Sigmoid colon (tissue), 7 donors: ENCODE results near the gene OR2V2. TPM values are rescaled to one million over a fixed set of nuclear protein-coding genes. Genes with fewer than 3 reads are reported as not detected.
"Not testable (repeated sequence)": the region's sequence is repeated elsewhere in the genome, so short reads cannot be mapped to it uniquely, and the experiment has no call there.

Source experiments
- DNase-seq: peaks from one replicate; pipeline ENCODE4 v3.0.0-alpha.2; 2019
- H3K27ac ChIP-seq, 4 donors: fragments of 200-600 bp; sonication (generic); one replicate each; pipeline ENCODE4 v1.5.1; 2016 to 2019; ENCODE audit warnings: mild to moderate bottlenecking in 1 of 4
- H3K27me3 ChIP-seq, 3 donors: fragments of 200-600 bp; sonication (generic); one replicate each; pipeline ENCODE4 v1.5.1; 2019; ENCODE audit warnings: mild to moderate bottlenecking in 1 of 3
- H3K36me3 ChIP-seq, 4 donors: fragments of 200-600 bp; sonication (generic); one replicate each; pipeline ENCODE4 v1.5.1; 2016 to 2019
- H3K4me1 ChIP-seq, 4 donors: fragments of 200-600 bp; sonication (generic); one replicate each; pipeline ENCODE4 v1.5.1; 2017 to 2019
- H3K4me3 ChIP-seq, 4 donors: fragments of 200-600 bp; sonication (generic); one replicate each; pipeline ENCODE4 v1.5.1; 2017 to 2019; ENCODE audit warnings: mild to moderate bottlenecking in 2 of 4, moderate library complexity in 1 of 4
- H3K9me3 ChIP-seq, 4 donors: fragments of 200-600 bp in 3 of 4; sonication (generic) in 3 of 4; one replicate each; pipeline versions ENCODE4 v1.5.1 to v1.6.1; 2013 to 2019
- EP300 ChIP-seq, 4 donors: sonication (generic); formaldehyde crosslinking; IDR thresholded peaks; one replicate each; pipeline ENCODE4 v1.6.1; 2017; ENCODE audit warnings: antibody characterized with exemption in 4 of 4
- POLR2A ChIP-seq, 2 donors: fragments of 450-650 bp; IDR thresholded peaks; one replicate each; pipeline ENCODE4 v1.6.1; 2016; ENCODE audit warnings: antibody characterized with exemption in 2 of 2, mild to moderate bottlenecking in 2 of 2, moderate library complexity in 2 of 2
- POLR2AphosphoS5 ChIP-seq, 4 donors: sonication (generic); formaldehyde crosslinking; IDR thresholded peaks; one replicate each; pipeline ENCODE4 v1.6.1; 2017; ENCODE audit warnings: antibody characterized with exemption in 4 of 4
- WGBS, 2 donors: extraction: QIAGEN DNeasy Blood & Tissue Kit; methylation state at CpG; one replicate each; pipeline ENCODE4 v1.1.7; 2013; 5-methylcytosine and 5-hydroxymethylcytosine counted together
- intact Hi-C: fragments of 100-400 bp; cut with DNase I; formaldehyde crosslinking; loops from one replicate; pipeline ENCODE4 v1.15.1; 2023
- polyA plus RNA-seq, 3 donors: library from polyadenylated mRNA; stranded (reverse); fragments of 200-250 nt; gene quantifications; one replicate each; pipeline ENCODE4 v1.2.3, GENCODE V29; 2013
- total RNA-seq, 4 donors: library from RNA; depleted of rRNA; stranded (reverse); fragments of >200 nt; gene quantifications; one replicate each; pipeline ENCODE4 v1.1.0, GENCODE V29; 2016
- TF ChIP-seq, protein P1 (sequence below), 4 experiments: fragments of 450-650 bp in 3 of 4; fragments of 200-600 bp in 1 of 4; IDR thresholded peaks; one replicate each; pipeline ENCODE4 v1.5.1; 2016 to 2019; ENCODE audit warnings: antibody characterized with exemption in 4 of 4, mild to moderate bottlenecking in 3 of 4, moderate library complexity in 2 of 4
- donor health status: healthy with polysubstance abuse.
- donor health status: Bipolar disorder and iron deficiency.
- donor health status: healthy.

OR2V2 gene
- total and polyA plus RNA-seq, 7 donors, result not detected

- intact Hi-C loops, result no loop called here
- H3K27me3 ChIP-seq, result peaks cover 24 to 95% (median 59%) of the 10 kb centered on the region in 3 donors
Observed at GRCh38 chr5:181111010-181111409, 36.4 kb upstream of the OR2V2 start.

GRCh38 chr5:181112476-181112875 lies 34.9 kb upstream of the OR2V2 start:
- peaks cover 0 to 9% (median 0%) of the 10 kb centered on the region in 4 donors for H3K4me1 ChIP-seq
- TF ChIP-seq POLR2AphosphoS5 (IDR thresholded peaks at IDR 0.05), result no peak
- TF ChIP-seq POLR2A (IDR thresholded peaks at IDR 0.05), result no peak
- no peak for TF ChIP-seq EP300 (IDR thresholded peaks at IDR 0.05)
- TF ChIP-seq, protein P1, sequence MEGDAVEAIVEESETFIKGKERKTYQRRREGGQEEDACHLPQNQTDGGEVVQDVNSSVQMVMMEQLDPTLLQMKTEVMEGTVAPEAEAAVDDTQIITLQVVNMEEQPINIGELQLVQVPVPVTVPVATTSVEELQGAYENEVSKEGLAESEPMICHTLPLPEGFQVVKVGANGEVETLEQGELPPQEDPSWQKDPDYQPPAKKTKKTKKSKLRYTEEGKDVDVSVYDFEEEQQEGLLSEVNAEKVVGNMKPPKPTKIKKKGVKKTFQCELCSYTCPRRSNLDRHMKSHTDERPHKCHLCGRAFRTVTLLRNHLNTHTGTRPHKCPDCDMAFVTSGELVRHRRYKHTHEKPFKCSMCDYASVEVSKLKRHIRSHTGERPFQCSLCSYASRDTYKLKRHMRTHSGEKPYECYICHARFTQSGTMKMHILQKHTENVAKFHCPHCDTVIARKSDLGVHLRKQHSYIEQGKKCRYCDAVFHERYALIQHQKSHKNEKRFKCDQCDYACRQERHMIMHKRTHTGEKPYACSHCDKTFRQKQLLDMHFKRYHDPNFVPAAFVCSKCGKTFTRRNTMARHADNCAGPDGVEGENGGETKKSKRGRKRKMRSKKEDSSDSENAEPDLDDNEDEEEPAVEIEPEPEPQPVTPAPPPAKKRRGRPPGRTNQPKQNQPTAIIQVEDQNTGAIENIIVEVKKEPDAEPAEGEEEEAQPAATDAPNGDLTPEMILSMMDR (IDR thresholded peaks at IDR 0.05), result no peak
- no peak overlapping the region for H3K4me3 ChIP-seq
- peaks cover 0 to 4% (median 1%) of the 10 kb centered on the region in 4 donors for H3K9me3 ChIP-seq
- H3K27ac ChIP-seq, result no peak overlapping the region
- 72 to 82% methylated on average over 5 of the region's 5 CpGs for whole genome bisulfite sequencing, 2 donors
- peaks cover 27 to 95% (median 57%) of the 10 kb centered on the region in 3 donors for H3K27me3 ChIP-seq
- DNase-seq, result no peak
- no peaks in the 10 kb centered on the region for H3K36me3 ChIP-seq
- intact Hi-C loops, result no loop called here

More at GRCh38 chr5:181111010-181111409, 36.4 kb upstream of the OR2V2 start:
- Histone ChIP-seq H3K4me1 (peaks cover 0 to 9% (median 0%) of the 10 kb centered on the region in 4 donors), H3K9me3 (peaks cover 0 to 4% (median 1%) of the 10 kb centered on the region in 4 donors), H3K27ac (no peak overlapping the region), H3K36me3 (no peaks in the 10 kb centered on the region), H3K4me3 (no peak overlapping the region)
- TF ChIP-seq EP300 (IDR thresholded peaks at IDR 0.05) (no peak), POLR2AphosphoS5 (IDR thresholded peaks at IDR 0.05) (no peak), POLR2A (IDR thresholded peaks at IDR 0.05) (no peak)
- TF ChIP-seq, protein P1 (IDR thresholded peaks at IDR 0.05), result no peak
- no peak for DNase-seq
- 83 to 89% methylated on average over 5 of the region's 5 CpGs for WGBS, 2 donors

GRCh38 chr5:181113572-181113971 lies 33.8 kb upstream of the OR2V2 start:
- DNase-seq, H3K4me3 ChIP-seq, H3K9me3 ChIP-seq, H3K27ac ChIP-seq, intact Hi-C loops, H3K36me3 ChIP-seq, H3K4me1 ChIP-seq: not testable (repeated sequence)
- peaks cover 27 to 96% (median 51%) of the 10 kb centered on the region in 3 donors for H3K27me3 ChIP-seq
- 86 to 91% methylated on average over 5 to 8 of the region's 13 CpGs for WGBS, 2 donors

GRCh38 chr5:181114284-181114843 lies 33.0 kb upstream of the OR2V2 start:
- TF ChIP-seq POLR2A (IDR thresholded peaks at IDR 0.05) (no peak), POLR2AphosphoS5 (IDR thresholded peaks at IDR 0.05) (no peak), EP300 (IDR thresholded peaks at IDR 0.05) (no peak)
- TF ChIP-seq, protein P1 (IDR thresholded peaks at IDR 0.05), result no peak
- peaks cover 0 to 4% (median 1%) of the 10 kb centered on the region in 4 donors for H3K9me3 ChIP-seq
- intact Hi-C loops, result no loop called here
- H3K27me3 ChIP-seq, result peaks cover 27 to 96% (median 47%) of the 10 kb centered on the region in 3 donors
- H3K36me3 ChIP-seq, result no peaks in the 10 kb centered on the region
- no peak for DNase-seq
- no peak overlapping the region for H3K27ac ChIP-seq
- H3K4me1 ChIP-seq, result peaks cover 0 to 9% (median 0%) of the 10 kb centered on the region in 4 donors
- no peak overlapping the region for H3K4me3 ChIP-seq
- WGBS, 2 donors, result 45 to 58% methylated on average over 33 of the region's 33 CpGs

DNA sequence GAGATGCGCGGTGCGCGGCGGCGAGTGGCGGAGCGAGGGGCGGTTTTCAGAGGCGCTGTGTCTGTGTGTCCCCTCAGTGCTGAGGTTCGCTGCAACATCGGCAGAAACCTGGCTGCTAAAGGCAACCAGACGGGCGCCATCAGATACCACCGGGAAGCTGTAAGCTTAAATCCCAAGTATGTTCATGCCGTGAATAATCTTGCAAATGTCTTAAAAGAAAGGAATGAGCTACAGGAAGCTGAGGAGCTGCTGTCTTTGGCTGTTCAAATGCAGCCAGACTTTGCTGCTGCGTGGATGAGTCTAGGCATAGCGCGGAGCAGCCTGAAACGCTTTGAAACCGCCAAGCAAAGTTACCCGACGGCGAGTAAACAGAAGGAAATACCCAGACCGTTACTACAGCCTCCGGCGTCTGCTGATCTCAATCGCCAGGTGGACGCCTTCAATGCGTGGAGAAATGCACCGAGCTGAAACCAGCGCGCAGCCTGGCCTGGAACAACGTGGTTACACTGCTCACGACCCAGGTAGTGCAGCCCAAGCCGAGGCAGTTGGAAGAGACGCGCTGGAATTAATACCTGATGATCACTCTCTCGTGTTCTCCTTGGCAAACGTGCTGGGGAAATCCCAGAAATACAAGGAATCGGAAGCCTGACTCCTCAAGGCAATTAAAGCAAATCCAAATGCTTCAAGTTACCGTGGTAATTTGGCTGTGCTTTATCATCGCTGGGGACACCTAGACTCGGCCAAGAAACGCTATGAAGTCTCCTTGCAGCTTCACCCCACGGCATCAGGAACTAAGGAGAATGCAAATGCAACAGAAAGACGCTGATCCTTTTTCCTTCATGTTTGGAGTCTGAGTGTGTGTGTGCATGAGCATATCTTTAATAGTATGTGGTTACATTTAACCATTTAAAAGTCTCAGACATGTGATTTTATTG lies 32.3 kb upstream of the OR2V2 start:
- TF ChIP-seq POLR2AphosphoS5 (IDR thresholded peaks at IDR 0.05) (no peak), POLR2A (IDR thresholded peaks at IDR 0.05) (no peak), EP300 (IDR thresholded peaks at IDR 0.05) (no peak)
- TF ChIP-seq, protein P1 (IDR thresholded peaks at IDR 0.05), result no peak
- DNase-seq, result no peak
- Histone ChIP-seq H3K4me1 (peaks cover 0 to 9% (median 0%) of the 10 kb centered on the region in 4 donors), H3K27ac (no peak overlapping the region), H3K4me3 (no peak overlapping the region), H3K9me3 (peaks cover 0 to 4% (median 1%) of the 10 kb centered on the region in 4 donors), H3K27me3 (peaks cover 32 to 96% (median 39%) of the 10 kb centered on the region in 3 donors), H3K36me3 (no peaks in the 10 kb centered on the region)
- intact Hi-C loops, result no loop called here
- WGBS, 2 donors, result 9 to 15% methylated on average over 47 of the region's 47 CpGs
